Rectal smooth muscle tissue (tissue), 1 donor: ENCODE measurements around the gene ORAI1.
"Not testable (repeated sequence)": the region's sequence is repeated elsewhere in the genome, so short reads cannot be mapped to it uniquely, and the experiment has no call there.

ENCODE experiments used
- H3K27ac ChIP-seq: one replicate; pipeline ENCODE4 v1.7.0; 2013; ENCODE audit warnings: low read depth, low read length, inconsistent platforms
- H3K27me3 ChIP-seq: one replicate; pipeline ENCODE4 v1.7.0; 2013; ENCODE audit warnings: low read length; ENCODE audit not compliant: control insufficient read depth, insufficient read depth
- H3K36me3 ChIP-seq: one replicate; pipeline ENCODE4 v1.7.0; 2013; ENCODE audit warnings: low read length; ENCODE audit not compliant: control insufficient read depth, insufficient read depth
- H3K4me1 ChIP-seq: one replicate; pipeline ENCODE4 v1.7.0; 2013; ENCODE audit warnings: low read length; ENCODE audit not compliant: control insufficient read depth, insufficient read depth
- H3K4me3 ChIP-seq: one replicate; pipeline ENCODE4 v1.7.0; 2013; ENCODE audit warnings: low read length
- H3K9ac ChIP-seq: one replicate; pipeline ENCODE4 v1.7.0; 2013; ENCODE audit warnings: low read length

The ORAI1 gene

DNA sequence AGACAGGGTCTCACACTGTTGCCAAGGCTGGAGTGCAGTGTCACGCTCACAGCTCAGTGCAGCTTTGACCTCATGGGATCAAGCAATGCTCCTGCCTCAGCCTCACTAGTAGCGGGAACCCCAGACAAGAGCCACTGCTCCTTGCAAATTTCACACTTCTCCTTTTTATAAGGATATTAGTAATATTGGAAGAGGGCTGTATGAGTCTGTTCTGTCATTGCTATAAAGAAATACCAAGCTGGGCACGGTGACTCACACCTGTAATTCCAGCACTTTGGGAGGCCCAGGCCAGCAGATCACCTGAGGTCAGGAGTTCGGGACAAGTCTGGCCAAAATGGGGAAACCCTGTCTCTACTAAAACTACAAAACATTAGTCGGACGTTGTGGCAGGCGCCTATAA is 12.9 kb upstream of the ORAI1 start:
- no peaks in the 10 kb centered on the region for H3K36me3 ChIP-seq
- no peaks in the 10 kb centered on the region for H3K27me3 ChIP-seq
- no peak overlapping the region for H3K9ac ChIP-seq
- H3K4me1 ChIP-seq = peaks cover 15% of the 10 kb centered on the region
- H3K27ac ChIP-seq = no peak overlapping the region
- H3K4me3 ChIP-seq = no peak overlapping the region

DNA sequence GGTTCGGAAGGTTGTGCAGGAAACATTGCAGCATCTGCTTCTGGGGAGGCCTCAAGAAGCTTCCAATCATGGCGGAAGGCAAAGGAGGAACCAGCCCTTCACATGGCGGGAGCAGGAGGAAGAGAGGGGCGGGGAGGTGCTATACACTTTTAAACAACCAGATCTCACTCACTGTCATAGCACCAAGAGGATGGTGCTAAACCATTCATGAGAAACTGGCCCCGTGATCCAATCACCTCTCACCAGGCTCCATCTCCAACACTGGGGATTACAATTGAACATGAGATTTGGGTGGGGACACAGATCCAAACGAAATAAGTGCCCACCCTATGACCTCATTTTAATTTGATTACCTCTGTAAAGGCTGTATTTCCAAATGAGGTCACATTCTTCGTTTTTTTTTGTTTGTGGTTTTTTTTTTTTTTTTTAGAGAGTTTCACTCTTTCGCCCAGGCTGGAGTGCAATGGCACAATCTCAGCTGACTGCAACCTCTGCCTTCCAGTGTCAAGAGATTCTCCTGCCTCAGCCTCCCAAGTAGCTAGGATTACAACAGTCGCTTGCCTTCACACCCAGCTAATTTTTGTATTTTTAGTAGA is 11.4 kb upstream of the ORAI1 start:
- H3K4me1 ChIP-seq = peaks cover 15% of the 10 kb centered on the region
- H3K4me3 ChIP-seq = no peak overlapping the region
- H3K36me3 ChIP-seq = no peaks in the 10 kb centered on the region
- no peak overlapping the region for H3K9ac ChIP-seq
- no peak overlapping the region for H3K27ac ChIP-seq
- no peaks in the 10 kb centered on the region for H3K27me3 ChIP-seq

GRCh38 chr12:121618659-121619233 is 7.6 kb upstream of the ORAI1 start:
- Histone ChIP-seq H3K36me3 (no peaks in the 10 kb centered on the region), H3K27ac (no peak overlapping the region), H3K9ac (no peak overlapping the region), H3K4me1 (no peaks in the 10 kb centered on the region), H3K4me3 (no peak overlapping the region), H3K27me3 (no peaks in the 10 kb centered on the region)

DNA sequence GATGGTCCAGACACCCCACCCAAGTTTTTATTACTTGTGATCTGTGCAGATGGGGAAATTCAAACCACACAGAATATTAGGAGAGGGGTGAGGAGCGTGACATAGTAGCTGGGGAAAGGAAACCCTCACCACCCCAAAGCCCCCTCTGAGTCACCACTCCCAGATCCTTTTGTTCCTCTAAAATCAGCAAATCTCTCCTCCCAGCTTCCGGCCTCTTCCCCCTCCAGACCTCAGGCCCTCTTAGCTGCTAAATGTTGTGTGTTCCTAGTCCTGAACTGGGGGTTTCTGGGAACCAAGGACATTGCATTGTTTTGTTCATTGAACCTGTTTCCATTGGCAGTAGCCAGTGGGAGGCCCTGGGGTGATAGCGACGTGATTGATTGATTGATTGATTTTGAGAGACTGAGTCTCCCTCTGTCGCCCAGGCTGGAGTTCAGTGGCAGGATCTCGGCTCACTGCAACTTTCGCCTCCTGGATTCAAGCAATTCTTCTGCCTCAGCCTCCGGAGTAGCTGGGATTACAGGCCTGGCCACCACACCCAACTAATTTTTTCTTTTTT is 5.9 kb upstream of the ORAI1 start:
- no peak overlapping the region for H3K27ac ChIP-seq
- H3K4me1 ChIP-seq = peaks cover 3% of the 10 kb centered on the region
- no peak overlapping the region for H3K4me3 ChIP-seq
- H3K9ac ChIP-seq = no peak overlapping the region
- no peaks in the 10 kb centered on the region for H3K27me3 ChIP-seq
- no peaks in the 10 kb centered on the region for H3K36me3 ChIP-seq

- Histone ChIP-seq H3K4me3 (peak overlapping the region; percentile 70), H3K9ac (peak overlapping the region; percentile 77), H3K36me3 (no peaks in the 10 kb centered on the region), H3K27ac (peak overlapping the region; percentile 89), H3K4me1 (peaks cover 8% of the 10 kb centered on the region), H3K27me3 (no peaks in the 10 kb centered on the region)
Observed at GRCh38 chr12:121626853-121627640, 717 bp downstream of the ORAI1 start.

DNA sequence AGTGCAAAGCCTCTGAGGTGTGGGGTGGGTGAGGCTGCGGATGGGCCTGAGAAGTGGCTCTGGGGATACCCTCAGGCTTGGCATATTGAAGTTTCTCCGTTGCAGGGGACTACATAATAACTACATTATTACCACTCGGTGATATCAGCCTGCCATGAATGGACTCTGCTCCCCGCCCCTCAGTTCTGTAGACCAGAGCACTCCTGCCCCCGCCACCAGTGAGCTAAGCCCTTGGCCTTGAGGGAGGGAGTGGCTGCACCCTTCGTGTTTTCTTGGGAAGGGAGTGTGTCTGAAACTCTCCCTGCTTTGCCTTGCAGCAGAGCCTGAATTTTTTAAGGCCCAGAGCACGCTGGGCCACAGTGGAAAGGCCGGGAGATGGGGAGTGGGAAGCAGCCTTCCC is 1.7 kb downstream of the ORAI1 start:
- H3K36me3 ChIP-seq = no peaks in the 10 kb centered on the region
- peak overlapping the region; percentile 33 for H3K27ac ChIP-seq
- no peak overlapping the region for H3K9ac ChIP-seq
- no peaks in the 10 kb centered on the region for H3K27me3 ChIP-seq
- H3K4me3 ChIP-seq = peak overlapping the region; percentile 70
- H3K4me1 ChIP-seq = peaks cover 15% of the 10 kb centered on the region

- H3K27ac ChIP-seq = no peak overlapping the region
- peaks cover 16% of the 10 kb centered on the region for H3K4me1 ChIP-seq
- peak overlapping the region; percentile 70 for H3K4me3 ChIP-seq
- no peaks in the 10 kb centered on the region for H3K36me3 ChIP-seq
- H3K27me3 ChIP-seq = no peaks in the 10 kb centered on the region
- no peak overlapping the region for H3K9ac ChIP-seq
Observed at GRCh38 chr12:121628536-121628935, 2.2 kb downstream of the ORAI1 start.

DNA sequence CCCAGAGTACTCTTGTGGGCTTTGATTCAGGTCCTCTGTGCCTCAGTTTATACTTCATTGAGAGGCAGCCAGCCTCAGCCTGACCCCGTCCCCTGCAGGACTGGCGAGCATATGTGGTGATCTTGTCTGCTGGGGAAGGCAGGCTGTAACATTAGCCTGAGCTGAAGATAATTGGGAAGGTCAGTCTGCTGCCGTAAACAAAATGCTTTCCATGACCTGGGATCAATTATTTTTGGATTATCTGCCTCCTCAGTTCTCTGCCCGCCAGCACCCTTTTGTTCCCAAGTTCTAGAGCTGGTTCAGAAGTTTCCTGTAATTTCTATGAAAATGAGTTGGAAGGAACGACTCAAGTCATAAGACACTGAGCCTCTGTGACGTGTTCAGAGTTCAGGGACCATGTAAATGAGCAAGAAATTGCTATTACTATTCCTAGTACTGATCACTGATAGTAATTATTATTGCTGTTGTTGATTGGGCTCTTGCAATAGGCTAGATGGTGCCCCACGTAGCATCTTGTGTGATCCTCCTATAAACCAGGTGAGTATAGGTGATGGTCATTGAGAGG is 4.5 kb downstream of the ORAI1 start:
- Histone ChIP-seq H3K27me3 (no peaks in the 10 kb centered on the region), H3K36me3 (no peaks in the 10 kb centered on the region), H3K4me1 (peaks cover 12% of the 10 kb centered on the region), H3K27ac (no peak overlapping the region), H3K9ac (no peak overlapping the region), H3K4me3 (no peak overlapping the region)

- H3K9ac ChIP-seq = no peak overlapping the region
- H3K27ac ChIP-seq = peak overlapping the region; percentile 55
Observed at GRCh38 chr12:121632069-121632970, 6.0 kb downstream of the ORAI1 start.

GRCh38 chr12:121633833-121634196 is 7.5 kb downstream of the ORAI1 start:
- not testable (repeated sequence) for H3K27me3 ChIP-seq, H3K4me1 ChIP-seq, H3K9ac ChIP-seq, H3K36me3 ChIP-seq, H3K4me3 ChIP-seq, H3K27ac ChIP-seq

More at GRCh38 chr12:121632069-121632970, 6.0 kb downstream of the ORAI1 start:
- peak overlapping the region; percentile 27 for H3K4me3 ChIP-seq
- no peaks in the 10 kb centered on the region for H3K36me3 ChIP-seq
- H3K4me1 ChIP-seq = peaks cover 12% of the 10 kb centered on the region
- H3K27me3 ChIP-seq = no peaks in the 10 kb centered on the region

- Histone ChIP-seq H3K27ac (no peak overlapping the region), H3K36me3 (no peaks in the 10 kb centered on the region), H3K9ac (no peak overlapping the region), H3K27me3 (no peaks in the 10 kb centered on the region), H3K4me3 (no peak overlapping the region), H3K4me1 (peaks cover 10% of the 10 kb centered on the region)
Observed at GRCh38 chr12:121634836-121635235, 8.5 kb downstream of the ORAI1 start.
